Measurements from ENCODE around the gene PZP.
"Not testable (repeated sequence)": the region's sequence is repeated elsewhere in the genome, so short reads cannot be mapped to it uniquely, and the experiment has no call there.

Gene PZP

GRCh38 chr12:9148926-9149325 lies 59.3 kb downstream of the PZP start:
- H3K36me3 ChIP-seq (ENCODE audit: low read depth), result no peaks in the 10 kb centered on the region
- H3K4me3 ChIP-seq (ENCODE audit: severe bottlenecking), result no peak overlapping the region
- H3K4me1 ChIP-seq (ENCODE audit: insufficient read depth, poor library complexity, severe bottlenecking), result no peaks in the 10 kb centered on the region
- H3K27me3 ChIP-seq (ENCODE audit: insufficient read depth, poor library complexity, severe bottlenecking), result no peaks in the 10 kb centered on the region
- ATAC-seq (ENCODE audit: low read depth), result no peak
- DNase-seq (ENCODE audit: low spot score), result no peak
- no peak overlapping the region for H3K27ac ChIP-seq (ENCODE audit: poor library complexity, severe bottlenecking)
- no peaks in the 10 kb centered on the region for H3K9me3 ChIP-seq (ENCODE audit: severe bottlenecking)
- no peak for TF ChIP-seq CTCF (IDR thresholded peaks at IDR 0.05; ENCODE audit: poor library complexity, severe bottlenecking)

- Histone ChIP-seq H3K4me3 (ENCODE audit: severe bottlenecking) (no peak overlapping the region), H3K4me1 (ENCODE audit: insufficient read depth, poor library complexity, severe bottlenecking) (no peaks in the 10 kb centered on the region), H3K27ac (ENCODE audit: poor library complexity, severe bottlenecking) (no peak overlapping the region), H3K9me3 (ENCODE audit: severe bottlenecking) (no peaks in the 10 kb centered on the region), H3K27me3 (ENCODE audit: insufficient read depth, poor library complexity, severe bottlenecking) (no peaks in the 10 kb centered on the region), H3K36me3 (ENCODE audit: low read depth) (no peaks in the 10 kb centered on the region)
- no peak for TF ChIP-seq CTCF (IDR thresholded peaks at IDR 0.05; ENCODE audit: poor library complexity, severe bottlenecking)
- DNase-seq (ENCODE audit: low spot score), result no peak
- no peak for ATAC-seq (ENCODE audit: low read depth)
Measured at GRCh38 chr12:9147461-9147860, 60.7 kb downstream of the PZP start.

- Histone ChIP-seq H3K27me3 (ENCODE audit: insufficient read depth, poor library complexity, severe bottlenecking) (no peaks in the 10 kb centered on the region), H3K27ac (ENCODE audit: poor library complexity, severe bottlenecking) (no peak overlapping the region), H3K36me3 (ENCODE audit: low read depth) (no peaks in the 10 kb centered on the region), H3K4me3 (ENCODE audit: severe bottlenecking) (no peak overlapping the region), H3K4me1 (ENCODE audit: insufficient read depth, poor library complexity, severe bottlenecking) (no peaks in the 10 kb centered on the region), H3K9me3 (ENCODE audit: severe bottlenecking) (no peaks in the 10 kb centered on the region)
- TF ChIP-seq CTCF (IDR thresholded peaks at IDR 0.05; ENCODE audit: poor library complexity, severe bottlenecking), result no peak
- ATAC-seq (ENCODE audit: low read depth), result no peak
- no peak for DNase-seq (ENCODE audit: low spot score)
Measured at GRCh38 chr12:9144730-9145106, 63.5 kb downstream of the PZP start.

GRCh38 chr12:9143929-9144729 lies 64.1 kb downstream of the PZP start:
- Histone ChIP-seq H3K27me3 (ENCODE audit: insufficient read depth, poor library complexity, severe bottlenecking) (no peaks in the 10 kb centered on the region), H3K9me3 (ENCODE audit: severe bottlenecking) (no peaks in the 10 kb centered on the region), H3K36me3 (ENCODE audit: low read depth) (no peaks in the 10 kb centered on the region), H3K4me3 (ENCODE audit: severe bottlenecking) (no peak overlapping the region), H3K27ac (ENCODE audit: poor library complexity, severe bottlenecking) (no peak overlapping the region), H3K4me1 (ENCODE audit: insufficient read depth, poor library complexity, severe bottlenecking) (no peaks in the 10 kb centered on the region)
- ATAC-seq (ENCODE audit: low read depth), result no peak
- TF ChIP-seq CTCF (IDR thresholded peaks at IDR 0.05; ENCODE audit: poor library complexity, severe bottlenecking), result no peak
- DNase-seq (ENCODE audit: low spot score), result no peak

- H3K4me1 ChIP-seq (ENCODE audit: insufficient read depth, poor library complexity, severe bottlenecking), result no peaks in the 10 kb centered on the region
- no peak for TF ChIP-seq CTCF (IDR thresholded peaks at IDR 0.05; ENCODE audit: poor library complexity, severe bottlenecking)
- DNase-seq (ENCODE audit: low spot score), result no peak
- no peaks in the 10 kb centered on the region for H3K36me3 ChIP-seq (ENCODE audit: low read depth)
- H3K9me3 ChIP-seq (ENCODE audit: severe bottlenecking), result no peaks in the 10 kb centered on the region
- no peak for ATAC-seq (ENCODE audit: low read depth)
- no peak overlapping the region for H3K27ac ChIP-seq (ENCODE audit: poor library complexity, severe bottlenecking)
- H3K4me3 ChIP-seq (ENCODE audit: severe bottlenecking), result no peak overlapping the region
- H3K27me3 ChIP-seq (ENCODE audit: insufficient read depth, poor library complexity, severe bottlenecking), result no peaks in the 10 kb centered on the region
Measured at GRCh38 chr12:9143137-9143536, 65.1 kb downstream of the PZP start.

GRCh38 chr12:9139588-9140290 lies 68.5 kb downstream of the PZP start:
- not testable (repeated sequence) for DNase-seq (ENCODE audit: low spot score); H3K4me1 ChIP-seq (ENCODE audit: insufficient read depth, poor library complexity, severe bottlenecking); H3K27ac ChIP-seq (ENCODE audit: poor library complexity, severe bottlenecking); H3K27me3 ChIP-seq (ENCODE audit: insufficient read depth, poor library complexity, severe bottlenecking); H3K4me3 ChIP-seq (ENCODE audit: severe bottlenecking); ATAC-seq (ENCODE audit: low read depth); H3K9me3 ChIP-seq (ENCODE audit: severe bottlenecking); H3K36me3 ChIP-seq (ENCODE audit: low read depth)
